Pons (tissue), 1 donor: ENCODE results near the gene PPFIBP2.
A peak's percentile ranks its signal among the peaks of the same experiment; 100 is the strongest.
"Not testable (repeated sequence)": the region's sequence is repeated elsewhere in the genome, so short reads cannot be mapped to it uniquely, and the experiment has no call there.

Experiments
- DNase-seq: peaks from one replicate; pipeline ENCODE4 v3.0.0-alpha.2; 2016; ENCODE audit warnings: low spot score

PPFIBP2 gene

GRCh38 chr11:7499081-7499480 is 14.7 kb upstream of the PPFIBP2 start:
- no peak for DNase-seq

- no peak for DNase-seq
Measured at GRCh38 chr11:7500251-7500650, 13.5 kb upstream of the PPFIBP2 start.

GRCh38 chr11:7501251-7501650 is 12.5 kb upstream of the PPFIBP2 start:
- DNase-seq, result no peak

- no peak for DNase-seq
Measured at GRCh38 chr11:7501894-7502293, 11.9 kb upstream of the PPFIBP2 start.

- no peak for DNase-seq
Measured at GRCh38 chr11:7506243-7506642, 7.6 kb upstream of the PPFIBP2 start.

- DNase-seq, result no peak
Measured at GRCh38 chr11:7508087-7508486, 5.7 kb upstream of the PPFIBP2 start.

GRCh38 chr11:7509966-7510365 is 3.8 kb upstream of the PPFIBP2 start:
- no peak for DNase-seq

GRCh38 chr11:7511401-7511800 is 2.4 kb upstream of the PPFIBP2 start:
- peak; percentile 92 for DNase-seq

- DNase-seq, result peak; percentile 75
Measured at GRCh38 chr11:7512525-7513233, 1.1 kb upstream of the PPFIBP2 start.

- DNase-seq, result no peak
Measured at GRCh38 chr11:7514099-7514591, 346 bp downstream of the PPFIBP2 start.

- no peak for DNase-seq
Measured at GRCh38 chr11:7515447-7515886, 1.7 kb downstream of the PPFIBP2 start.

GRCh38 chr11:7516475-7516874 is 2.7 kb downstream of the PPFIBP2 start:
- DNase-seq, result no peak

GRCh38 chr11:7517743-7518142 is 3.9 kb downstream of the PPFIBP2 start:
- DNase-seq, result not testable (repeated sequence)

GRCh38 chr11:7518811-7519562 is 5.2 kb downstream of the PPFIBP2 start:
- DNase-seq, result no peak

- peak; percentile 39 for DNase-seq
Measured at GRCh38 chr11:7520011-7520942, 6.5 kb downstream of the PPFIBP2 start.

GRCh38 chr11:7520981-7521487 is 7.2 kb downstream of the PPFIBP2 start:
- DNase-seq, result peak; percentile 59

- peak; percentile 91 for DNase-seq
Measured at GRCh38 chr11:7522121-7522520, 8.3 kb downstream of the PPFIBP2 start.

- DNase-seq, result no peak
Measured at GRCh38 chr11:7522546-7522945, 8.7 kb downstream of the PPFIBP2 start.

- no peak for DNase-seq
Measured at GRCh38 chr11:7523416-7524210, 9.8 kb downstream of the PPFIBP2 start.

- no peak for DNase-seq
Measured at GRCh38 chr11:7524462-7525235, 10.8 kb downstream of the PPFIBP2 start.
